ENCODE data around the gene INPPL1. TPM values are rescaled to one million over a fixed set of nuclear protein-coding genes. Genes with fewer than 3 reads are reported as not detected.

INPPL1 gene
- total and polyA plus RNA-seq, 7 donors, result 30.0 to 195 (median 77.1) TPM

DNA sequence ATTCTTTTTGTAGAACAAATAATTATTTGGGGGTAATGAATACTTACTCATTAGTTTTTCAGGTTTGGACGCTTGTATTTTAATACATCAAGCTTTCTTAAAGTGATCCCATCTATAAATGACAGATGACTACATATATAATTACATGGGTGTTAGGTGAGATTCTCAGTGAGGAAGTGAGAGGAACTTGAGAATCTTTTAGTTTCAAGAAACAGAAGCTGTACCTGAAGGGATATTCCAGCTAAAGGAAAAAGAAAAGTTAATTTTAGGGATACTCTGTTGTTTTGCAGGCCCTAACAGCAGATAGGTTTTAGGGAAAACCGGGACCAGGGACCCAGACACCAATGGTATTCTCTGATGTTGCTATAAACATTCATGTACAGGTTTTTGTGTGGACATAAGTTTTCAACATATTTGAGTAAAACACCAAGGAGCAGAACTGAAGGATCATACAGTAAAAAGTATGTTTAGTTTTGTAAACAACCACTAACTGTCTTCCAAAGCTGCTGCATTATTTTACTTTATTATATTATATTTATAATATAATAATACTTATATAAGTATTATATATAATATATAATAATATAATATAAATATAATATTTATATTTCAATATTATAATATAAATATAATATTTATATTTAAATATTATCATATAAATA lies 43.5 kb downstream of the INPPL1 start:
- Histone ChIP-seq H3K4me3 (no peak overlapping the region), H3K9me3 (no peaks in the 10 kb centered on the region), H3K27ac (no peak overlapping the region), H3K36me3 (no peaks in the 10 kb centered on the region), H3K27me3 (peaks cover 0 to 8% (median 0%) of the 10 kb centered on the region in 3 donors), H3K4me1 (no peaks in the 10 kb centered on the region)
- 78 to 87% methylated on average over 2 of the region's 2 CpGs for WGBS, 2 donors
- intact Hi-C loops (cut with DNase I), result no loop called here
- TF ChIP-seq CTCF (IDR thresholded peaks at IDR 0.05), result no peak
- TF ChIP-seq POLR2A (IDR thresholded peaks at IDR 0.05), result no peak
- no peak for TF ChIP-seq POLR2AphosphoS5 (IDR thresholded peaks at IDR 0.05)
- no peak for TF ChIP-seq EP300 (IDR thresholded peaks at IDR 0.05)
- no peak for DNase-seq

DNA sequence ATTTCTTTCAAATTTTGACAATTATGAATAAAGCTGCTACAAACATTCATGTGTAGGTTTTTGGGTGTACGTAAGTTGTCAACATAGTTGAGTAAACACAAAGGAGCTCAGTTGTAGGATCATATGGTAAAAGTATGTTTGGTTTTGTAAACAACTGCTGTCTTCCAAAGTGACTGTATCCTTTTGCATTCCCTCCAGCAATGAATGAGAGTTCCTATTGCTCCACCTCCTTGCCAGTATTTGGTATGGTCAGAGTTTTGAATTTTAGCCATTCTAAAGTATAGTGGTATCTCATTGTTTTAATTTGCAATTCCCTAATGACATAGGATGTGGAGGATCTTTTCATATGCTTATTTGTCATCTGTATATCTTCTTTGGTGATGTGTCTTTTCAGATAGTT lies 47.4 kb downstream of the INPPL1 start:
- DNase-seq, result no peak

GRCh38 chr11:72274435-72274834 lies 49.9 kb downstream of the INPPL1 start:
- 88 to 92% methylated on average over 6 of the region's 6 CpGs for WGBS, 2 donors

More for the DNA sequence above, 47.4 kb downstream of the INPPL1 start:
- no peak for TF ChIP-seq CTCF (IDR thresholded peaks at IDR 0.05)
- no peak for TF ChIP-seq EP300 (IDR thresholded peaks at IDR 0.05)
- no peak for TF ChIP-seq POLR2AphosphoS5 (IDR thresholded peaks at IDR 0.05)
- no peak for TF ChIP-seq POLR2A (IDR thresholded peaks at IDR 0.05)
- H3K4me3 ChIP-seq, result no peak overlapping the region
- no peaks in the 10 kb centered on the region for H3K36me3 ChIP-seq
- no peak overlapping the region for H3K27ac ChIP-seq
- peaks cover 0 to 4% (median 0%) of the 10 kb centered on the region in 3 donors for H3K27me3 ChIP-seq
- intact Hi-C loops (cut with DNase I), result no loop called here
- H3K9me3 ChIP-seq, result no peaks in the 10 kb centered on the region
- 60 to 72% methylated on average over 1 of the region's 1 CpG for WGBS, 2 donors
- H3K4me1 ChIP-seq, result no peaks in the 10 kb centered on the region

DNA sequence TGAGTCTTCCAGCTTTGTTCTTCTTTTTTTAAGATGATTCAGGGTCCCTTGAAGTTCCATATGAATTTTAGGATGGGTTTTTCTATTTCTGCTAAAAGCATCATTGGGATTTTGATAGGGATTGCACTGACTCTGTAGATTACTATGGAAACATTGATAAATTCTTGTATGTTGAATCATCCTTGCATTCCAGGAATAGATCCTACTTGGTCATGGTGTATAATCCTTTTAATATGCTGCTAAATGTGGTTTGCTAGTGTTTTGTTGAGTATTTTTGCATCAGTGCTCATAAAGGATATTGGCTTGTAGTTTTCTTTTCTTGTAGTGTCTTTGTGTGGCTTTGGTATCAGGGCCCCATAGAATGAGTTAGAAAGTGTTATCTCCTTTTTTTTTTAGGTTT lies 54.3 kb downstream of the INPPL1 start:
- no peaks in the 10 kb centered on the region for H3K36me3 ChIP-seq
- intact Hi-C loops (cut with DNase I), result no loop called here
- H3K4me1 ChIP-seq, result no peaks in the 10 kb centered on the region
- peaks cover 0 to 2% (median 0%) of the 10 kb centered on the region in 4 donors for H3K9me3 ChIP-seq
- peaks cover 0 to 15% (median 0%) of the 10 kb centered on the region in 3 donors for H3K27me3 ChIP-seq
- no peak overlapping the region for H3K27ac ChIP-seq
- H3K4me3 ChIP-seq, result no peak overlapping the region
- TF ChIP-seq CTCF (IDR thresholded peaks at IDR 0.05) (no peak), EP300 (IDR thresholded peaks at IDR 0.05) (no peak), POLR2AphosphoS5 (IDR thresholded peaks at IDR 0.05) (no peak), POLR2A (IDR thresholded peaks at IDR 0.05) (no peak)
- no peak for DNase-seq

More at GRCh38 chr11:72274435-72274834, 49.9 kb downstream of the INPPL1 start:
- Histone ChIP-seq H3K27me3 (peaks cover 0 to 4% (median 0%) of the 10 kb centered on the region in 3 donors), H3K27ac (no peak overlapping the region), H3K4me1 (no peaks in the 10 kb centered on the region), H3K4me3 (no peak overlapping the region), H3K36me3 (no peaks in the 10 kb centered on the region), H3K9me3 (no peaks in the 10 kb centered on the region)
- DNase-seq, result no peak
- TF ChIP-seq CTCF (IDR thresholded peaks at IDR 0.05), result no peak
- TF ChIP-seq EP300 (IDR thresholded peaks at IDR 0.05), result no peak
- no peak for TF ChIP-seq POLR2AphosphoS5 (IDR thresholded peaks at IDR 0.05)
- no peak for TF ChIP-seq POLR2A (IDR thresholded peaks at IDR 0.05)
- intact Hi-C loops (cut with DNase I), result no loop called here

DNA sequence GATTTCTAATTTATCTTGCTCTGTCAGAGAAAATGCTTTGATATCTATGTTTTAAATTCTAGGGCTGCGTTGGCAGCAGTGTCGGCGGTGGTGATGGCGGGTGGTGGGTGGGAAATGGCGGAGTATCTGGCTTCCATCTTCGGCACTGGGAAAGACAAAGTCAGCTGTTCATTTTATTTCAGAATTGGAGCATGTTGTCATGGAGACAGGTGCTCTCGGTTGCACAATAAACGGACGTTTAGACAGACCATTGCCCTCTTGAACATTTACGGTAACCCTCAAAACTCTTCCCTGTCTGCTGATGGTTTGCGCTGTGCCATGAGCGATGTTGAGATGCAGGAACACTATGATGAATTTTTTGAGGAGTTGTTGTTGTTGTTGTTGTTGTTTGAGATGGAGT lies 55.5 kb downstream of the INPPL1 start:
- DNase-seq, result no peak
- 82 to 91% methylated on average over 12 of the region's 12 CpGs for WGBS, 2 donors
- Histone ChIP-seq H3K27me3 (peaks cover 0 to 24% (median 0%) of the 10 kb centered on the region in 3 donors), H3K4me3 (no peak overlapping the region), H3K36me3 (no peaks in the 10 kb centered on the region), H3K9me3 (peaks cover 0 to 2% (median 0%) of the 10 kb centered on the region in 4 donors), H3K4me1 (no peaks in the 10 kb centered on the region), H3K27ac (no peak overlapping the region)
- intact Hi-C loops (cut with DNase I), result no loop called here
- TF ChIP-seq POLR2A (IDR thresholded peaks at IDR 0.05), result no peak
- no peak for TF ChIP-seq CTCF (IDR thresholded peaks at IDR 0.05)
- TF ChIP-seq POLR2AphosphoS5 (IDR thresholded peaks at IDR 0.05), result no peak
- no peak for TF ChIP-seq EP300 (IDR thresholded peaks at IDR 0.05)

Data from sigmoid colon (tissue), 7 donors.